Measurements from ENCODE around the gene PDSS2. TPM values are rescaled to one million over a fixed set of nuclear protein-coding genes. Genes with fewer than 3 reads are reported as not detected.
"Not testable (repeated sequence)": the region's sequence is repeated elsewhere in the genome, so short reads cannot be mapped to it uniquely, and the experiment has no call there.

PDSS2 gene
- total and polyA plus RNA-seq, 3 donors from 2014 or later = 15.1 to 19.4 (median 17.0) TPM

GRCh38 chr6:107196152-107196551, 263.2 kb downstream of the PDSS2 start:
- intact Hi-C loops (cut with DNase I; ENCODE audit: low total_unique reads) = no loop called here
- Histone ChIP-seq H3K4me3 (no peak overlapping the region), H3K27ac (no peak overlapping the region), H3K9me3 (no peaks in the 10 kb centered on the region), H3K4me1 (no peaks in the 10 kb centered on the region), H3K27me3 (no peaks in the 10 kb centered on the region), H3K36me3 (ENCODE audit: low read depth, missing control alignments) (no peaks in the 10 kb centered on the region)
- WGBS, 2 donors = 81 to 84% methylated on average over 3 of the region's 3 CpGs
- DNase-seq = no peak
- TF ChIP-seq CTCF (IDR thresholded peaks at IDR 0.05) (no peak), POLR2A (IDR thresholded peaks at IDR 0.05) (no peak)

- intact Hi-C loops (cut with DNase I; ENCODE audit: low total_unique reads); H3K9me3 ChIP-seq; H3K27me3 ChIP-seq; H3K4me1 ChIP-seq; H3K4me3 ChIP-seq; DNase-seq; H3K36me3 ChIP-seq (ENCODE audit: low read depth, missing control alignments); H3K27ac ChIP-seq: not testable (repeated sequence)
- WGBS, 2 donors = 89 to 94% methylated on average over 8 of the region's 8 CpGs
Observed at GRCh38 chr6:107194723-107195122, 264.6 kb downstream of the PDSS2 start.

- Histone ChIP-seq H3K4me1 (no peaks in the 10 kb centered on the region), H3K36me3 (ENCODE audit: low read depth, missing control alignments) (no peaks in the 10 kb centered on the region), H3K4me3 (no peak overlapping the region), H3K27me3 (no peaks in the 10 kb centered on the region), H3K27ac (no peak overlapping the region), H3K9me3 (no peaks in the 10 kb centered on the region)
- WGBS, 2 donors = 87 to 94% methylated on average over 4 of the region's 4 CpGs
- no peak for TF ChIP-seq POLR2A (IDR thresholded peaks at IDR 0.05)
- no peak for TF ChIP-seq CTCF (IDR thresholded peaks at IDR 0.05)
- DNase-seq = no peak
- intact Hi-C loops (cut with DNase I; ENCODE audit: low total_unique reads) = no loop called here
Observed at GRCh38 chr6:107192830-107193229, 266.5 kb downstream of the PDSS2 start.

- H3K4me3 ChIP-seq = no peak overlapping the region
- no peaks in the 10 kb centered on the region for H3K27me3 ChIP-seq
- intact Hi-C loops (cut with DNase I; ENCODE audit: low total_unique reads) = no loop called here
- no peaks in the 10 kb centered on the region for H3K9me3 ChIP-seq
- no peaks in the 10 kb centered on the region for H3K36me3 ChIP-seq (ENCODE audit: low read depth, missing control alignments)
- no peak overlapping the region for H3K27ac ChIP-seq
- no peaks in the 10 kb centered on the region for H3K4me1 ChIP-seq
- no peak for TF ChIP-seq CTCF (IDR thresholded peaks at IDR 0.05)
- no peak for TF ChIP-seq POLR2A (IDR thresholded peaks at IDR 0.05)
- DNase-seq = no peak
- WGBS, 2 donors = 65 to 72% methylated on average over 6 of the region's 6 CpGs
Observed at GRCh38 chr6:107187630-107188029, 271.7 kb downstream of the PDSS2 start.

DNA sequence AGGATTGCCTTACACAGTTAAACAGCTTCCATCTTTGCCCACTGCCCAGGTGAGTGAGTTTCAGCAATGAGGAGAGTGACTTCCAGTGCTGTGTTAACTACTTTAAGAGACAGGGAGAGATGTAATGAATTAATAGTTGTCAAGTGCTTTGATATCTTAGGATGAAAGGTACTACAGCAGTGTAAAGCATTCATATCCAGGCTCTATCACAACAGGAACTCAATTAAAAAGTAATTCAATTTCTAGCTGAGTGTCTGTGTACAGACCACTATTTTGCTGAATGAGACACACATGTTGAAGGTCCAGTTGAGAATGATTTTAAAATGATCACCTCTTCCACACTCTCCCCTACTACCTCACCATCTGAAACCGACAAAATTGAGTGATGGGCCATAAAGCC, 273.3 kb downstream of the PDSS2 start:
- intact Hi-C loops (cut with DNase I; ENCODE audit: low total_unique reads) = no loop called here
- Histone ChIP-seq H3K36me3 (ENCODE audit: low read depth, missing control alignments) (no peaks in the 10 kb centered on the region), H3K4me3 (no peak overlapping the region), H3K4me1 (no peaks in the 10 kb centered on the region), H3K9me3 (no peaks in the 10 kb centered on the region), H3K27ac (no peak overlapping the region), H3K27me3 (no peaks in the 10 kb centered on the region)
- no peak for TF ChIP-seq POLR2A (IDR thresholded peaks at IDR 0.05)
- no peak for TF ChIP-seq CTCF (IDR thresholded peaks at IDR 0.05)
- no peak for DNase-seq
- WGBS, 2 donors = 90% methylated on average over 1 of the region's 1 CpG

All from testis (tissue), 3 donors.